NCI-H82 treated with DMSO at 0.1 percent for 48 hours (cell line): ENCODE data around the gene SLITRK5.

Experiments
- DNase-seq: peaks from one replicate; lab custom pipeline; 2025; ENCODE audit not compliant: unreplicated experiment; lab: John Stamatoyannopoulos, UW

SLITRK5 gene

DNA sequence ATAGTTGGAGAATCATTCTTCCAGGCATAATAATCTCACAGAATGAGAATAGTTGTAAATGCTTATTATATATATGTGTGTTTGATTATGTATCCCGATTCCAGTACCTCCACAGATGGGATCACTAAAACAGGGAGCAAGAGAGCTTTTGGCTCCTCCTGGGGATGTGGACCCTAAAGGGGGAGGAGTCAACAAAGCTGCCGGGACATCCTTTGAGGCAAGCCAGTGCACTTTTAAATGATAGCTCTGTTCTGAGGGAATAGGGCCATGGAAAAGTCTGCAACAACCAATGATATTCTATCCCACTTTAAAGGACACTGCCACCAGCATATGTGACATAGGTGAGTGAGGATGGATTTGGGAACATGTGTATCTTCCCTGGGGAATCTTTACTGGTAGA, 40.8 kb downstream of the SLITRK5 start:
- no peak for DNase-seq
